HEK293 (cell line): ENCODE measurements around the gene LMNA.

ENCODE experiments used
- CTCF ChIA-PET: fragments of 350-600 bp; formaldehyde crosslinking; extraction: SDS; loops from one replicate; lab custom pipeline; 2021; ENCODE audit warnings: antibody characterized with exemption; lab: Yijun Ruan, JAX
- POLR2A ChIA-PET: fragments of 300-600 bp; formaldehyde crosslinking; extraction: SDS; loops from one replicate; lab custom pipeline; 2020; ENCODE audit warnings: antibody characterized with exemption, inconsistent platforms; lab: Yijun Ruan, JAX
- H3K27ac ChIP-seq: fragments of 200-500 bp; sonication (Bioruptor generic); 2 replicates; pipeline ENCODE4 v1.5.1; 2014; ENCODE audit warnings: low read depth, low read length, control low read depth, inconsistent platforms; ENCODE audit errors: extremely low read depth
- H3K36me3 ChIP-seq, 2 experiments: fragments of 200-500 bp in 1 of 2; sonication (Bioruptor generic) in 1 of 2; 1 replicate in 1 of 2; 2 replicates in 1 of 2; pipeline ENCODE4 v1.5.1; 2014 to 2017; ENCODE audit warnings: inconsistent platforms in 2 of 2, low read length in 2 of 2; ENCODE audit not compliant: control insufficient read depth in 2 of 2, insufficient read depth in 1 of 2
- H3K4me1 ChIP-seq: fragments of 200-500 bp; sonication (Bioruptor generic); 2 replicates; pipeline ENCODE4 v1.5.1; 2014; ENCODE audit warnings: mild to moderate bottlenecking, low read length, inconsistent platforms; ENCODE audit not compliant: control insufficient read depth, insufficient read depth
- H3K4me3 ChIP-seq: 2 replicates; pipeline ENCODE4 v1.5.1; 2011; ENCODE audit warnings: low read depth, mild to moderate bottlenecking, control low read depth, low read length, moderate library complexity
- H3K9me3 ChIP-seq: fragments of 200-500 bp; sonication (Bioruptor generic); 2 replicates; pipeline ENCODE4 v1.5.1; 2014; ENCODE audit warnings: low read depth, low read length, inconsistent platforms; ENCODE audit not compliant: control insufficient read depth, insufficient read depth
- ATF2 ChIP-seq: fragments of 450-650 bp; formaldehyde crosslinking; IDR thresholded peaks from 2 replicates; pipeline ENCODE4 v1.5.1; 2016; ENCODE audit warnings: missing biosample characterization, missing genetic modification characterization, low read depth
- CTCF ChIP-seq: fragments of 450-650 bp; formaldehyde crosslinking; IDR thresholded peaks from 2 replicates; pipeline ENCODE4 v1.5.1; 2016; ENCODE audit warnings: missing biosample characterization, missing genetic modification characterization
- EGR2 ChIP-seq: fragments of 450-650 bp; formaldehyde crosslinking; IDR thresholded peaks from 2 replicates; pipeline ENCODE4 v1.5.1; 2016; ENCODE audit warnings: low read depth, missing biosample characterization, missing genetic modification characterization
- GLIS2 ChIP-seq: fragments of 450-650 bp; formaldehyde crosslinking; IDR thresholded peaks from 2 replicates; pipeline ENCODE4 v1.5.1; 2016; ENCODE audit warnings: missing biosample characterization, missing genetic modification characterization
- HIC1 ChIP-seq: fragments of 450-650 bp; formaldehyde crosslinking; IDR thresholded peaks from 2 replicates; pipeline ENCODE4 v1.5.1; 2016; ENCODE audit warnings: missing biosample characterization, missing genetic modification characterization
- KLF16 ChIP-seq: fragments of 450-650 bp; formaldehyde crosslinking; IDR thresholded peaks from 2 replicates; pipeline ENCODE4 v1.5.1; 2017; ENCODE audit warnings: missing biosample characterization, missing genetic modification characterization
- KLF9 ChIP-seq: fragments of 450-650 bp; formaldehyde crosslinking; IDR thresholded peaks from 2 replicates; pipeline ENCODE4 v1.5.1; 2016; ENCODE audit warnings: missing biosample characterization, missing genetic modification characterization, low read depth
- ZIC2 ChIP-seq: fragments of 450-650 bp; formaldehyde crosslinking; IDR thresholded peaks from 2 replicates; pipeline ENCODE4 v1.5.1; 2016; ENCODE audit warnings: missing biosample characterization, missing genetic modification characterization
- ZNF114 ChIP-seq: fragments of 450-650 bp; formaldehyde crosslinking; IDR thresholded peaks from 2 replicates; pipeline ENCODE4 v1.5.0; 2017; ENCODE audit warnings: missing biosample characterization, missing genetic modification characterization
- ZNF169 ChIP-seq: fragments of 450-650 bp; formaldehyde crosslinking; IDR thresholded peaks from 2 replicates; pipeline ENCODE4 v1.5.1; 2016; ENCODE audit warnings: missing biosample characterization, missing genetic modification characterization
- ZNF2 ChIP-seq: fragments of 450-650 bp; formaldehyde crosslinking; IDR thresholded peaks from 2 replicates; pipeline ENCODE4 v1.5.1; 2016; ENCODE audit warnings: missing biosample characterization, missing genetic modification characterization
- ZNF416 ChIP-seq: fragments of 450-650 bp; formaldehyde crosslinking; IDR thresholded peaks from 2 replicates; pipeline ENCODE4 v1.5.1; 2016; ENCODE audit warnings: missing biosample characterization, missing genetic modification characterization
- ZNF513 ChIP-seq: fragments of 450-650 bp; IDR thresholded peaks from 2 replicates; pipeline ENCODE4 v1.5.1; 2018; ENCODE audit warnings: missing biosample characterization, missing genetic modification characterization
- ZNF600 ChIP-seq: fragments of 450-650 bp; formaldehyde crosslinking; IDR thresholded peaks from 2 replicates; pipeline ENCODE4 v1.5.1; 2016; ENCODE audit warnings: missing biosample characterization, missing genetic modification characterization
- ZNF777 ChIP-seq: fragments of 450-650 bp; formaldehyde crosslinking; IDR thresholded peaks from 2 replicates; pipeline ENCODE4 v1.5.1; 2017; ENCODE audit warnings: missing biosample characterization, missing genetic modification characterization, borderline replicate concordance
- ZSCAN18 ChIP-seq: fragments of 450-650 bp; formaldehyde crosslinking; IDR thresholded peaks from 2 replicates; pipeline ENCODE4 v1.5.1; 2016; ENCODE audit warnings: missing biosample characterization, missing genetic modification characterization
- ZSCAN30 ChIP-seq: fragments of 450-650 bp; IDR thresholded peaks from 2 replicates; pipeline ENCODE4 v1.5.1; 2018; ENCODE audit warnings: missing biosample characterization, mild to moderate bottlenecking, missing genetic modification characterization, moderate library complexity

The LMNA gene

GRCh38 chr1:156136970-156137483 lies 22.5 kb downstream of the LMNA start:
- CTCF ChIA-PET, result interaction anchor here (1.8 kb wide), 1 partner anchor 41 kb away, joined by 14 read pairs; no protein-coding TSS in a partner anchor
- H3K9me3 ChIP-seq, result no peaks in the 10 kb centered on the region
- H3K27ac ChIP-seq, result no peak overlapping the region
- no peak overlapping the region for H3K4me3 ChIP-seq
- H3K4me1 ChIP-seq, result no peaks in the 10 kb centered on the region
- POLR2A ChIA-PET, result no interaction called here
- H3K36me3 ChIP-seq, result peaks cover 1 to 65% of the 10 kb centered on the region in 2 experiments; a peak in 2 of 3 replicates
- peak; percentile 23; the same call in 1 of the 2 replicates for TF ChIP-seq CTCF (tag by site-specific recombination)
- TF ChIP-seq KLF16, result no peak

- POLR2A ChIA-PET, result no interaction called here
- TF ChIP-seq ZNF416, result no peak
- no peak for TF ChIP-seq ATF2 (tag by site-specific recombination)
- TF ChIP-seq ZNF513 (tag by site-specific recombination), result no peak
- 0 out of 2 replicates have a peak, but pooled peaks have one; percentile 17 for TF ChIP-seq GLIS2 (tag by site-specific recombination)
- TF ChIP-seq ZNF2 (tag by site-specific recombination), result no peak
- TF ChIP-seq EGR2, result 0 out of 2 replicates have a peak, but pooled peaks have one; percentile 56
- no peak for TF ChIP-seq ZNF114 (tag by site-specific recombination)
- TF ChIP-seq KLF9 (tag by site-specific recombination), result no peak
- TF ChIP-seq ZNF169 (tag by site-specific recombination), result no peak
- H3K27ac ChIP-seq, result no peak overlapping the region
- H3K9me3 ChIP-seq, result no peaks in the 10 kb centered on the region
- peaks cover 0 to 55% of the 10 kb centered on the region in 2 experiments; a peak in 2 of 3 replicates for H3K36me3 ChIP-seq
- no peaks in the 10 kb centered on the region for H3K4me1 ChIP-seq
- H3K4me3 ChIP-seq, result no peak overlapping the region
- CTCF ChIA-PET, result interaction anchor here (1.5 to 1.8 kb wide), 2 partner anchors 9 to 42 kb away, joined by 4 to 14 read pairs; no protein-coding TSS in a partner anchor
Measured at GRCh38 chr1:156138458-156138867, 24.0 kb downstream of the LMNA start.

GRCh38 chr1:156140879-156141707 lies 26.6 kb downstream of the LMNA start:
- Histone ChIP-seq H3K36me3 (peaks cover 0 to 29% of the 10 kb centered on the region in 2 experiments; a peak in 1 of 3 replicates), H3K4me1 (no peaks in the 10 kb centered on the region), H3K27ac (no peak overlapping the region), H3K4me3 (no peak overlapping the region), H3K9me3 (no peaks in the 10 kb centered on the region)
- ChIA-PET CTCF (interaction anchor here (0.6 to 13.7 kb wide), 26 partner anchors 10 to 380 kb away, joined by 3 to 210 read pairs (median 4); partner anchors contain the start of genes BGLAP and PMF1), POLR2A (interaction anchor here (0.5 kb wide), 1 partner anchor 316 kb away, joined by 4 read pairs; no protein-coding TSS in a partner anchor)
- TF ChIP-seq ZSCAN18 (tag by site-specific recombination) (no peak), ZNF600 (tag by site-specific recombination) (0 out of 2 replicates have a peak, but pooled peaks have one; percentile 22), HIC1 (tag by site-specific recombination) (peak; percentile 56; the same call in 1 of the 2 replicates), CTCF (tag by site-specific recombination) (peak; percentile 78), ZNF777 (tag by site-specific recombination) (no peak), EGR2 (peak; percentile 38; the same call in 1 of the 2 replicates), ZSCAN30 (tag by site-specific recombination) (no peak), ZIC2 (tag by site-specific recombination) (peak; percentile 41)
